Stimulated activated CD4-positive, alpha-beta T cell treated with anti-CD3 and anti-CD28 coated beads, Interleukin-1b, Interleukin-23, amount 100 ng/mL, for 1 hour (primary cell): ENCODE measurements around the gene MST1.

ENCODE experiments used
- DNase-seq, 2 donors: peaks; one replicate each; pipeline ENCODE4 v3.0.0-alpha.2; 2020; ENCODE audit warnings: low read depth in 2 of 2

The MST1 gene

GRCh38 chr3:49656541-49657112, 32.6 kb downstream of the MST1 start:
- DNase-seq: no peak

- DNase-seq: no peak
Observed at GRCh38 chr3:49655731-49656285, 33.5 kb downstream of the MST1 start.

- DNase-seq: no peak
Observed at GRCh38 chr3:49654955-49655556, 34.2 kb downstream of the MST1 start.

GRCh38 chr3:49654176-49654825, 35.0 kb downstream of the MST1 start:
- no peak for DNase-seq

GRCh38 chr3:49653621-49654020, 35.7 kb downstream of the MST1 start:
- DNase-seq: no peak

GRCh38 chr3:49652903-49653415, 36.3 kb downstream of the MST1 start:
- DNase-seq: no peak

- no peak for DNase-seq
Observed at GRCh38 chr3:49652218-49652902, 36.9 kb downstream of the MST1 start.

GRCh38 chr3:49650637-49651036, 38.6 kb downstream of the MST1 start:
- DNase-seq: no peak

GRCh38 chr3:49650177-49650576, 39.1 kb downstream of the MST1 start:
- DNase-seq: no peak

- DNase-seq: no peak
Observed at GRCh38 chr3:49649576-49649975, 39.7 kb downstream of the MST1 start.

- DNase-seq: no peak
Observed at GRCh38 chr3:49648354-49649019, 40.8 kb downstream of the MST1 start.

- DNase-seq: no peak
Observed at GRCh38 chr3:49647741-49648140, 41.5 kb downstream of the MST1 start.

GRCh38 chr3:49646236-49646635, 43.0 kb downstream of the MST1 start:
- no peak for DNase-seq

GRCh38 chr3:49644684-49645083, 44.6 kb downstream of the MST1 start:
- no peak for DNase-seq

- DNase-seq: no peak
Observed at GRCh38 chr3:49642708-49643145, 46.5 kb downstream of the MST1 start.

GRCh38 chr3:49641921-49642707, 47.2 kb downstream of the MST1 start:
- no peak for DNase-seq

GRCh38 chr3:49641292-49641691, 48.0 kb downstream of the MST1 start:
- DNase-seq: no peak

- no peak for DNase-seq
Observed at GRCh38 chr3:49639551-49639950, 49.7 kb downstream of the MST1 start.

- no peak for DNase-seq
Observed at GRCh38 chr3:49638445-49638844, 50.8 kb downstream of the MST1 start.

GRCh38 chr3:49636883-49637609, 52.2 kb downstream of the MST1 start:
- DNase-seq: no peak
